Panc1 (cell line): ENCODE measurements around the gene GPR55. TPM values are rescaled to one million over a fixed set of nuclear protein-coding genes. Genes with fewer than 3 reads are reported as not detected.

Source experiments
- ATAC-seq: fragments of 200-7000 bp; cut with Tn5 transposase; 2 replicates; pipeline ENCODE4 v1.9.1; 2020; ENCODE audit warnings: mild to moderate bottlenecking, moderate library complexity
- BruUV-seq: library from RNA; stranded (reverse); fragments of 400-500 nt; replicated peaks from 2 replicates; lab custom pipeline; 2021; lab: Mats Ljungman, UMichigan
- CTCF ChIA-PET: fragments of 300-600 bp; sonication (Branson Sonifier 250); formaldehyde crosslinking; loops from one replicate; lab custom pipeline; 2022; ENCODE audit warnings: antibody characterized with exemption; lab: Charles Lee
- POLR2A ChIA-PET: fragments of 300-600 bp; sonication (Branson Sonifier 250); formaldehyde crosslinking; loops from one replicate; lab custom pipeline; 2022; ENCODE audit warnings: antibody characterized with exemption; lab: Charles Lee
- DNase-seq: peaks from one replicate; pipeline ENCODE4 v3.0.0-alpha.2; 2010; ENCODE audit warnings: low read depth, low spot score
- H3K27ac ChIP-seq: 2 replicates; pipeline ENCODE4 v1.5.1; 2011; ENCODE audit warnings: mild to moderate bottlenecking, low read length, inconsistent platforms
- H3K27me3 ChIP-seq: fragments of 200-500 bp; sonication (Bioruptor generic); 2 replicates; pipeline ENCODE4 v1.6.0; 2014; ENCODE audit warnings: low read length, inconsistent platforms; ENCODE audit not compliant: control insufficient read depth, insufficient read depth
- H3K36me3 ChIP-seq: fragments of 200-500 bp; sonication (Bioruptor generic); 2 replicates; pipeline ENCODE4 v1.5.1; 2014; ENCODE audit warnings: inconsistent platforms, mild to moderate bottlenecking, low read length, moderate library complexity; ENCODE audit not compliant: control insufficient read depth, insufficient read depth
- H3K4me1 ChIP-seq: 2 replicates; pipeline ENCODE4 v1.5.1; 2011; ENCODE audit warnings: inconsistent platforms, mild to moderate bottlenecking, low read length, moderate library complexity; ENCODE audit not compliant: control insufficient read depth, insufficient read depth
- H3K4me3 ChIP-seq, 2 experiments: 2 replicates each; pipeline ENCODE4 v1.5.1; 2011 to 2012; ENCODE audit warnings: low read depth in 2 of 2, low read length in 2 of 2, mild to moderate bottlenecking in 2 of 2, inconsistent platforms in 1 of 2, moderate library complexity in 1 of 2
- H3K9me3 ChIP-seq: fragments of 200-500 bp; sonication (Bioruptor generic); 2 replicates; pipeline ENCODE4 v1.5.1; 2014; ENCODE audit warnings: low read depth, mild to moderate bottlenecking, inconsistent platforms, low read length, moderate library complexity; ENCODE audit not compliant: control insufficient read depth, insufficient read depth
- POLR2AphosphoS5 ChIP-seq: IDR thresholded peaks from 2 replicates; pipeline ENCODE4 v1.6.1; 2012; ENCODE audit warnings: mild to moderate bottlenecking, low read depth, low read length, moderate library complexity
- SIN3A ChIP-seq: IDR thresholded peaks from 2 replicates; pipeline ENCODE4 v1.6.1; 2012; ENCODE audit warnings: low read depth, mild to moderate bottlenecking, low read length, moderate library complexity, borderline replicate concordance; ENCODE audit not compliant: insufficient read depth
- TCF7L2 ChIP-seq: IDR thresholded peaks from 2 replicates; pipeline ENCODE4 v1.6.1; 2011; ENCODE audit warnings: mild to moderate bottlenecking, low read depth, low read length, inconsistent platforms
- in situ Hi-C: cut with HindIII; loops from 2 replicates; pipeline ENCODE4 v1.10.0; 2016; ENCODE audit warnings: low sequenced_read_pairs, low pct_unique_long_range_greater_than_20kb
- intact Hi-C: fragments of 100-400 bp; cut with micrococcal nuclease; formaldehyde crosslinking; loops from one replicate; pipeline ENCODE4 v1.10.0; 2022; ENCODE audit not compliant: unreplicated experiment
- total RNA-seq: library from RNA; stranded (reverse); gene quantifications from one replicate; pipeline ENCODE4 v1.2.1, GENCODE V29; 2021; ENCODE audit not compliant: unreplicated experiment
- TF ChIP-seq, protein P1 (sequence below): fragments of 450-650 bp; IDR thresholded peaks from 2 replicates; pipeline ENCODE4 v1.5.1; 2017; ENCODE audit warnings: mild to moderate bottlenecking
- TF ChIP-seq, protein P2 (sequence below), 2 experiments: IDR thresholded peaks; 2 replicates each; pipeline ENCODE4 v1.6.1; 2011 to 2012; ENCODE audit warnings: low read depth in 2 of 2, control low read depth in 1 of 2, low read length in 1 of 2, mild to moderate bottlenecking in 1 of 2, moderate library complexity in 1 of 2; ENCODE audit not compliant: insufficient read depth in 1 of 2

GPR55 gene
- total RNA-seq, 1 experiment from 2014 or later = 0.08 TPM

DNA sequence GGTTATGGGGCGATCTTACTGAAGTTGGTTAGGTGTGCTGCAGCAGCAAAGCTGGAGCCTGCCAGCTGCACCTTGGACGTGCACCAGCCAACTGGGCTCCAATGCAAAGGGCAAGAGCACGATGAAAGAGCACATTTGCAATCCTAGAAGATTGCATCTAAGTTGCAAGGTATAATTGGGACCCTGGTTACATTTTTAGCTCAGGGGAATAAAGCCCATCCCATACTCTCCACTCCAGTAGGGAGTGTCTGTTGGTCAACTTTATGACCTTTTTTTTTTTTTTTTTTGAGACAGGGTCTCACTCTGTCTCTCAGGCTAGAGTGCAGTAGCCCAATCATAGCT lies 22.2 kb upstream of the GPR55 start:
- DNase-seq (no peak), ATAC-seq (no peak)
- no peaks in the 10 kb centered on the region for H3K9me3 ChIP-seq
- no peaks in the 10 kb centered on the region for H3K36me3 ChIP-seq
- in situ Hi-C loops (no loop called here), intact Hi-C loops (no loop called here)
- no peak for TF ChIP-seq TCF7L2
- TF ChIP-seq, protein P1, sequence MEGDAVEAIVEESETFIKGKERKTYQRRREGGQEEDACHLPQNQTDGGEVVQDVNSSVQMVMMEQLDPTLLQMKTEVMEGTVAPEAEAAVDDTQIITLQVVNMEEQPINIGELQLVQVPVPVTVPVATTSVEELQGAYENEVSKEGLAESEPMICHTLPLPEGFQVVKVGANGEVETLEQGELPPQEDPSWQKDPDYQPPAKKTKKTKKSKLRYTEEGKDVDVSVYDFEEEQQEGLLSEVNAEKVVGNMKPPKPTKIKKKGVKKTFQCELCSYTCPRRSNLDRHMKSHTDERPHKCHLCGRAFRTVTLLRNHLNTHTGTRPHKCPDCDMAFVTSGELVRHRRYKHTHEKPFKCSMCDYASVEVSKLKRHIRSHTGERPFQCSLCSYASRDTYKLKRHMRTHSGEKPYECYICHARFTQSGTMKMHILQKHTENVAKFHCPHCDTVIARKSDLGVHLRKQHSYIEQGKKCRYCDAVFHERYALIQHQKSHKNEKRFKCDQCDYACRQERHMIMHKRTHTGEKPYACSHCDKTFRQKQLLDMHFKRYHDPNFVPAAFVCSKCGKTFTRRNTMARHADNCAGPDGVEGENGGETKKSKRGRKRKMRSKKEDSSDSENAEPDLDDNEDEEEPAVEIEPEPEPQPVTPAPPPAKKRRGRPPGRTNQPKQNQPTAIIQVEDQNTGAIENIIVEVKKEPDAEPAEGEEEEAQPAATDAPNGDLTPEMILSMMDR = no peak
- TF ChIP-seq SIN3A = no peak
- no peaks in the 10 kb centered on the region for H3K27me3 ChIP-seq
- ChIA-PET CTCF (interaction anchor here (0.6 to 0.7 kb wide), 2 partner anchors 93 to 241 kb away, joined by 6 to 7 read pairs; no protein-coding TSS in a partner anchor), POLR2A (no interaction called here)
- no peak overlapping the region for H3K4me3 ChIP-seq
- no TSS peak for BruUV-seq
- no peak overlapping the region for H3K27ac ChIP-seq
- no peaks in the 10 kb centered on the region for H3K4me1 ChIP-seq

DNA sequence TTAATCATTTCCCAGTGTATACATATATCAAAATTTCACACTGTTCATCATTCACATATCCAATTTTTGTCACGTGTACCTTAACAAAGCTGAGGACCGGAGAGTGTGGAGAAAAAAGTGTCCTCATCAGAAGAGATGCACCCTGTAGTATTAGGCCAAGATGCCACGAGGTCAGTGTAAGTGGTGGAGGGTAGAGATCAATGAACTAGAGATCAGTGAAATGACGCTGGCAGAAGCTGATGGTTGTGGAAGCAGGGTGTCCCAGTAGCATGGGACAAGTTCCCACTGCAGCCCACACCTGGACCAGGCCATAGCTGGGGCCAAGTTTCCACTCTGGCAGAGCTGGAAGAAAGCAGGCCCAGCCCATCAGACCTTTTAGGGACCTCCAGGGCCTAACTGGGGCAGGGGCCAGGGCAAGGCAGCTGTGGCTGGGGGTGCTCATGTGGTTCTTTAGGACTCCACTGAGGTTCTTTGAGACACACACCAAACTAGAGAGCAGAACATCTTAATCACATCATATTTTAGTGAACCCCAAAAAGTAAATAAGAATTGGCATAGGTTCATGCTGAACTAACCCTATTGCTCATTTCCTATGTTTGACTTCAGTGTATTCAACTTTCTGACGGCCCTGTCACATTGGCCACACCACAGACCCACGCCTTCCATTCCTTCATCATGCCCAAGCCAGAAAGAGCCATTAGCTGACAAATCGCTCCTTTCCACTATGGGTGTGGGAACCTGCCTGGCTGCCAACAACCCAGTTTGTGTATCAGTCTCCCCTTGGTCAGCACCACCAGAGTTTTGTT lies 21.6 kb upstream of the GPR55 start:
- H3K36me3 ChIP-seq = no peaks in the 10 kb centered on the region
- BruUV-seq = no TSS peak
- no peaks in the 10 kb centered on the region for H3K4me1 ChIP-seq
- ATAC-seq (no peak), DNase-seq (no peak)
- no peaks in the 10 kb centered on the region for H3K9me3 ChIP-seq
- intact Hi-C loops (no loop called here), in situ Hi-C loops (no loop called here)
- ChIA-PET CTCF (no interaction called here), POLR2A (no interaction called here)
- H3K4me3 ChIP-seq = no peak overlapping the region
- no peaks in the 10 kb centered on the region for H3K27me3 ChIP-seq
- TF ChIP-seq, protein P1 = no peak
- TF ChIP-seq TCF7L2 (no peak), SIN3A (no peak), POLR2AphosphoS5 (no peak)
- TF ChIP-seq, protein P2, sequence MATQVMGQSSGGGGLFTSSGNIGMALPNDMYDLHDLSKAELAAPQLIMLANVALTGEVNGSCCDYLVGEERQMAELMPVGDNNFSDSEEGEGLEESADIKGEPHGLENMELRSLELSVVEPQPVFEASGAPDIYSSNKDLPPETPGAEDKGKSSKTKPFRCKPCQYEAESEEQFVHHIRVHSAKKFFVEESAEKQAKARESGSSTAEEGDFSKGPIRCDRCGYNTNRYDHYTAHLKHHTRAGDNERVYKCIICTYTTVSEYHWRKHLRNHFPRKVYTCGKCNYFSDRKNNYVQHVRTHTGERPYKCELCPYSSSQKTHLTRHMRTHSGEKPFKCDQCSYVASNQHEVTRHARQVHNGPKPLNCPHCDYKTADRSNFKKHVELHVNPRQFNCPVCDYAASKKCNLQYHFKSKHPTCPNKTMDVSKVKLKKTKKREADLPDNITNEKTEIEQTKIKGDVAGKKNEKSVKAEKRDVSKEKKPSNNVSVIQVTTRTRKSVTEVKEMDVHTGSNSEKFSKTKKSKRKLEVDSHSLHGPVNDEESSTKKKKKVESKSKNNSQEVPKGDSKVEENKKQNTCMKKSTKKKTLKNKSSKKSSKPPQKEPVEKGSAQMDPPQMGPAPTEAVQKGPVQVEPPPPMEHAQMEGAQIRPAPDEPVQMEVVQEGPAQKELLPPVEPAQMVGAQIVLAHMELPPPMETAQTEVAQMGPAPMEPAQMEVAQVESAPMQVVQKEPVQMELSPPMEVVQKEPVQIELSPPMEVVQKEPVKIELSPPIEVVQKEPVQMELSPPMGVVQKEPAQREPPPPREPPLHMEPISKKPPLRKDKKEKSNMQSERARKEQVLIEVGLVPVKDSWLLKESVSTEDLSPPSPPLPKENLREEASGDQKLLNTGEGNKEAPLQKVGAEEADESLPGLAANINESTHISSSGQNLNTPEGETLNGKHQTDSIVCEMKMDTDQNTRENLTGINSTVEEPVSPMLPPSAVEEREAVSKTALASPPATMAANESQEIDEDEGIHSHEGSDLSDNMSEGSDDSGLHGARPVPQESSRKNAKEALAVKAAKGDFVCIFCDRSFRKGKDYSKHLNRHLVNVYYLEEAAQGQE (IDR thresholded peaks at IDR 0.05; ENCODE audit: insufficient read depth in 1 of 2, low read depth in 2 of 2, low read length in 1 of 2) = no peak
- H3K27ac ChIP-seq = no peak overlapping the region
